Neural cell (in vitro differentiated cells): ENCODE data around the gene TRABD2B. TPM values are rescaled to one million over a fixed set of nuclear protein-coding genes. Genes with fewer than 3 reads are reported as not detected.

ENCODE experiments used
- H2AFZ ChIP-seq: fragments of 200-600, 300-800 bp; sonication (generic), shearing (Covaris generic); 2 replicates; pipeline ENCODE4 v1.6.0; 2014; ENCODE audit warnings: low read depth, mild to moderate bottlenecking, antibody characterized with exemption, low read length, moderate library complexity
- H3F3A ChIP-seq: fragments of 200-600 bp; shearing (Covaris generic); 2 replicates; pipeline ENCODE4 v1.6.1; 2016; ENCODE audit warnings: mild to moderate bottlenecking, moderate library complexity, mixed read lengths, antibody characterized with exemption, low read length; ENCODE audit not compliant: insufficient read depth, poor library complexity, severe bottlenecking
- H3K27ac ChIP-seq: fragments of 200-600, 300-800 bp; sonication (generic), shearing (Covaris generic); 2 replicates; pipeline ENCODE4 v1.5.1; 2014; ENCODE audit warnings: mild to moderate bottlenecking, low read length, moderate library complexity
- H3K27me3 ChIP-seq: fragments of 300-800, 200-600 bp; sonication (generic), shearing (Covaris generic); 2 replicates; pipeline ENCODE4 v1.6.0; 2014; ENCODE audit warnings: mild to moderate bottlenecking, low read depth, low read length, moderate library complexity; ENCODE audit not compliant: insufficient read depth
- H3K36me3 ChIP-seq: fragments of 300-800, 200-600 bp; sonication (generic), shearing (Covaris generic); 2 replicates; pipeline ENCODE4 v1.5.1; 2014; ENCODE audit warnings: mild to moderate bottlenecking, antibody characterized with exemption, low read length, moderate library complexity; ENCODE audit not compliant: insufficient read depth
- H3K4me2 ChIP-seq: fragments of 300-800, 200-600 bp; sonication (generic), shearing (Covaris generic); 2 replicates; pipeline ENCODE4 v1.6.0; 2014; ENCODE audit warnings: mild to moderate bottlenecking, low read length
- H3K4me3 ChIP-seq: fragments of 300-800, 200-600 bp; sonication (generic), shearing (Covaris generic); 2 replicates; pipeline ENCODE4 v1.5.1; 2014; ENCODE audit warnings: mild to moderate bottlenecking, low read length, moderate library complexity
- H3K79me2 ChIP-seq: fragments of 200-600 bp; shearing (Covaris generic); replicated peaks from 2 replicates; pipeline ENCODE4 v1.6.0; 2014; ENCODE audit warnings: mild to moderate bottlenecking, low read length, moderate library complexity; ENCODE audit not compliant: insufficient read depth
- H3K9ac ChIP-seq: fragments of 300-800, 200-600 bp; sonication (generic), shearing (Covaris generic); 2 replicates; pipeline ENCODE4 v1.6.1; 2016; ENCODE audit warnings: mild to moderate bottlenecking, low read length, mixed read lengths
- H3K9me2 ChIP-seq: fragments of 200-600 bp; shearing (Covaris generic); 2 replicates; pipeline ENCODE4 v1.6.1; 2016; ENCODE audit warnings: mild to moderate bottlenecking, low read length, mixed read lengths; ENCODE audit not compliant: insufficient read depth
- H3K9me3 ChIP-seq: fragments of 200-600, 300-800 bp; sonication (generic), shearing (Covaris generic); 2 replicates; pipeline ENCODE4 v1.6.1; 2016; ENCODE audit warnings: mild to moderate bottlenecking, mixed run types, low read length, moderate library complexity, mixed read lengths
- H4K20me1 ChIP-seq: fragments of 200-600 bp; shearing (Covaris generic); 2 replicates; pipeline ENCODE4 v1.6.1; 2016; ENCODE audit warnings: mild to moderate bottlenecking, mixed run types; ENCODE audit not compliant: insufficient read depth
- EP300 ChIP-seq: fragments of 450-650 bp; conservative IDR thresholded peaks from 2 replicates; pipeline ENCODE4 v1.6.1; 2014; ENCODE audit warnings: antibody characterized with exemption, mild to moderate bottlenecking, moderate library complexity; ENCODE audit not compliant: poor library complexity, severe bottlenecking
- EZH2 ChIP-seq: fragments of 200-600, 300-800 bp; shearing (Covaris generic), sonication (generic); IDR thresholded peaks from 2 replicates; pipeline ENCODE4 v1.6.1; 2014; ENCODE audit warnings: antibody characterized with exemption, low read length, borderline replicate concordance, mild to moderate bottlenecking; ENCODE audit not compliant: insufficient read depth, poor library complexity, severe bottlenecking
- MXI1 ChIP-seq: fragments of 450-650 bp; conservative IDR thresholded peaks from 2 replicates; pipeline ENCODE4 v1.6.1; 2014; ENCODE audit warnings: antibody characterized with exemption, mild to moderate bottlenecking; ENCODE audit not compliant: poor library complexity, severe bottlenecking
- POLR2AphosphoS5 ChIP-seq: IDR thresholded peaks from 2 replicates; pipeline ENCODE4 v1.6.1; 2012
- RAD21 ChIP-seq: fragments of 450-650 bp; conservative IDR thresholded peaks from 2 replicates; pipeline ENCODE4 v1.6.1; 2014; ENCODE audit warnings: antibody characterized with exemption, mild to moderate bottlenecking, moderate library complexity
- REST ChIP-seq: IDR thresholded peaks from 2 replicates; pipeline ENCODE4 v1.6.1; 2012; ENCODE audit warnings: borderline replicate concordance
- SMC3 ChIP-seq: fragments of 450-650 bp; conservative IDR thresholded peaks from 2 replicates; pipeline ENCODE4 v1.6.1; 2014; ENCODE audit warnings: antibody characterized with exemption, mild to moderate bottlenecking, moderate library complexity; ENCODE audit not compliant: poor library complexity
- TAF1 ChIP-seq: IDR thresholded peaks from 2 replicates; pipeline ENCODE4 v1.6.1; 2012; ENCODE audit warnings: low read depth
- polyA plus RNA-seq: library from polyadenylated mRNA; depleted of rRNA; stranded (reverse); fragments of >200 nt; gene quantifications from 2 replicates; pipeline ENCODE4 v1.2.3, GENCODE V29; 2014
- TF ChIP-seq, protein P1 (sequence below): fragments of 450-650 bp; IDR thresholded peaks from 2 replicates; pipeline ENCODE4 v1.5.1; 2014; ENCODE audit warnings: antibody characterized with exemption, mild to moderate bottlenecking, moderate library complexity; ENCODE audit not compliant: poor library complexity, severe bottlenecking

The TRABD2B gene
- polyA plus RNA-seq, 1 donor from 2014 or later = 0.02 TPM

DNA sequence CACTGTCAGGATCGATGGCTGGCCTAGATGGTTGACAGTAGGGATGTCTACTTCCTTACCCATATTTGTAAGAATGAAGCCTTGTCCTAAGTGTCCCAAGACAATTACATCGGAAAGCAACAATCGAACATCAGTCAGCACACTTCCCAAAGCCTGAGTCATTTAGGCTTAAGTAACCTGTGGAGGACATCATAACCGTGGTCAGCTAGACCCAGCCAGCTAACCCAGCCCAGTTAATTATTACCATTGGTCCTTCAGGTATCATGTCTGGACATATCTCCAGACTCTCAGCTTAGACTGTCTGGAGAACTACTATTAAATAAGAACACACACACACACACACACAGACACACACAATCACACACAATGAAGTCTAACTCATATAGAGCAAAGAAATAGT lies 264.7 kb downstream of the TRABD2B start:
- Histone ChIP-seq H3K9me2 (no peaks in the 10 kb centered on the region), H3K9me3 (no peaks in the 10 kb centered on the region), H3K4me2 (no peak overlapping the region), H2AFZ (no peak overlapping the region), H3K36me3 (no peaks in the 10 kb centered on the region), H3K9ac (no peak overlapping the region), H3F3A (no peaks in the 10 kb centered on the region), H3K4me3 (no peak overlapping the region), H4K20me1 (no peaks in the 10 kb centered on the region), H3K27me3 (peaks cover 25% of the 10 kb centered on the region), H3K79me2 (no peaks in the 10 kb centered on the region), H3K27ac (no peak overlapping the region)
- no peak for TF ChIP-seq POLR2AphosphoS5
- no peak for TF ChIP-seq MXI1
- TF ChIP-seq, protein P1, sequence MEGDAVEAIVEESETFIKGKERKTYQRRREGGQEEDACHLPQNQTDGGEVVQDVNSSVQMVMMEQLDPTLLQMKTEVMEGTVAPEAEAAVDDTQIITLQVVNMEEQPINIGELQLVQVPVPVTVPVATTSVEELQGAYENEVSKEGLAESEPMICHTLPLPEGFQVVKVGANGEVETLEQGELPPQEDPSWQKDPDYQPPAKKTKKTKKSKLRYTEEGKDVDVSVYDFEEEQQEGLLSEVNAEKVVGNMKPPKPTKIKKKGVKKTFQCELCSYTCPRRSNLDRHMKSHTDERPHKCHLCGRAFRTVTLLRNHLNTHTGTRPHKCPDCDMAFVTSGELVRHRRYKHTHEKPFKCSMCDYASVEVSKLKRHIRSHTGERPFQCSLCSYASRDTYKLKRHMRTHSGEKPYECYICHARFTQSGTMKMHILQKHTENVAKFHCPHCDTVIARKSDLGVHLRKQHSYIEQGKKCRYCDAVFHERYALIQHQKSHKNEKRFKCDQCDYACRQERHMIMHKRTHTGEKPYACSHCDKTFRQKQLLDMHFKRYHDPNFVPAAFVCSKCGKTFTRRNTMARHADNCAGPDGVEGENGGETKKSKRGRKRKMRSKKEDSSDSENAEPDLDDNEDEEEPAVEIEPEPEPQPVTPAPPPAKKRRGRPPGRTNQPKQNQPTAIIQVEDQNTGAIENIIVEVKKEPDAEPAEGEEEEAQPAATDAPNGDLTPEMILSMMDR = no peak
- no peak for TF ChIP-seq REST
- no peak for TF ChIP-seq TAF1
- no peak for TF ChIP-seq EP300
- TF ChIP-seq SMC3 = no peak
- no peak for TF ChIP-seq RAD21
- TF ChIP-seq EZH2 = no peak

DNA sequence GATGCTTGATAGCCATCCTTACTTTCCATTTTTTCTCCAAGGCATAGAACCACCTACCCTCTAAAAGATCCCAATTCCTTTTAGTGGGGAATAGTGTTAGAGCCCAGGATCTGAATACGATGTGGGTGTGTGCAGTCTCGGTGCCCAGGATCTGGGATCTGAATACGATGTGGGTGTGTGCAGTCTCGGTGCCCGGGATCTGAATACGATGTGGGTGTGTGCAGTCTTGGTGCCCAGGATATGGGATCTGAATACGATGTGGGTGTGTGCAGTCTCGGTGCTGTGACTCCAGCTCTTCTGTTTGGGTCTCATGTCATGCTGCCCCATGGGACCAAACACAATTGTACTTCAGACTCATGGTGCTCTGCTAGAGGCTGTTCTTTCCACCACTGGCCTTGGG lies 265.5 kb downstream of the TRABD2B start:
- Histone ChIP-seq H3K9ac (no peak overlapping the region), H3K27ac (no peak overlapping the region), H3F3A (no peaks in the 10 kb centered on the region), H3K27me3 (peaks cover 23% of the 10 kb centered on the region), H3K4me2 (no peak overlapping the region), H3K4me3 (no peak overlapping the region), H3K9me2 (no peaks in the 10 kb centered on the region), H3K79me2 (no peaks in the 10 kb centered on the region), H2AFZ (no peak overlapping the region), H4K20me1 (no peaks in the 10 kb centered on the region), H3K36me3 (no peaks in the 10 kb centered on the region), H3K9me3 (no peaks in the 10 kb centered on the region)
- TF ChIP-seq REST (no peak), SMC3 (no peak), RAD21 (no peak)
- TF ChIP-seq, protein P1 = no peak
